NCI-H2107 (cell line): ENCODE data around the gene TSEN34.
"Not testable (repeated sequence)": the region's sequence is repeated elsewhere in the genome, so short reads cannot be mapped to it uniquely, and the experiment has no call there.

Experiments
- DNase-seq: peaks from one replicate; lab custom pipeline; 2025; lab: John Stamatoyannopoulos, UW

Gene TSEN34

GRCh38 chr19:54188215-54188871 lies 2.8 kb upstream of the TSEN34 start:
- DNase-seq = no peak

- DNase-seq = no peak
Measured at GRCh38 chr19:54189145-54189734, 1.9 kb upstream of the TSEN34 start, which contains the start of gene MBOAT7. MBOAT7 (minus strand) TSS chr19:54189580; CDS start chr19:54188508, 1,072 bp downstream.

DNA sequence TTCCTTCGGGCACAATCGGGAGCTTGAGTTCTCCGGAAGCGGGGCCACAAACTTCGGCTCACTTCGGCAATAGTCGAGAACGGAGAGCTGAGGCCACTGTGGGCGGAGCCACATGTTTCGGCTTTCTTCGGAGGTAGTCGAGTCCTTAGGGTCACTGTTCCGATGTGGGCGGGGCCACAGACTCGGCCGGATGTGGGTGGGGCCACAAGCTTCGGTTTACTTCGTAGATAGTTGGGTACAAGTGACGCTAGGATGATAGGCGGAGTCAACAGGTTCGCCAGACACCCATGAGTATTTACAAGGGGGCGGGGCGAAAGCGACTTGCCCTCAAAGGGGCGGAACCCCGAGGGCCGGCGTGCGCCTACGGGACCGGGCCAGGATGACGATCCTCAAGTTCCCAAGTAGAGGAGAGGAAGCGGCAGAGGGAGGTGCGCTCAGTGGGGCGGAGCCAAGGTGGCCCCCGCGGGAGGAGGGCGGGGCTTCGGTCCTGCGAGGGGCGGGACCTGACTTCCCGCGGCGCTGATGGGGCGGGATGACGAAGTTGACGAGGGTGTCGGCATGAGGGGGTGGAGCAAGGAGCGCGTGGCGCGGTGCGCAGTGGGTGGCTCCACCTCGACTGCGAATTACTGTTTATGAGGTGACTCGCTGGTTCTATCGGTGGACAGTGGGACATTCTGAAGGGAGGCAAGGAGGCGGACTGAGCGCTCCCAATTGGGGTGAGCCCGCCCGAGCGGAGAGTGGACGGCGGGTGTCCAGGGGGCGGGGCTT lies 1.2 kb upstream of the TSEN34 start:
- DNase-seq = peak; percentile 98

DNA sequence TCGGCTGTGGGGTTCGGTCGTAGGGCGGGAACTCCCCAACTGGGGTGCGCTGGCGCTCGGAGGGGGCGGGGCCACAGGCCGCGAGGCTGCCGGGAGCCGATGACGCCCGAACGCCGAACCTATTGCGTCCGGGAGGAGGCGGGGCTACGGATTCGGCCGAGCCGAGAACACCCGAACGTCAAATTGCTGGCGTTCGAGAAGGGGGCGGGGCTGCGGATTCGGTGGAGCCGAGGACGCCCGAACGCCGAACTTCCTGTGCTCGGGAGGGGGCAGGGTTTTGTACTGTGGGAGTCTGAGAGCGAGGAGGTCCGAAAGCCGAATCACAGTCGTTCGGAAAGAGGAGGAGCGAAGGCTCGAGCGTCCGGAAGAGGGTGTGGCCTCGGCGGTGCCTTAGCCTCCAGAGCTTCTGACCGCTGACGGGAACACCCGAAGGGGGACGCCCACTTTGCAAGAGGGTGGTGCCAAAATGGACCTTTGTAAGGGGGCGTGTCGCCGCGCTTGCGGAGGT lies 551 bp upstream of the TSEN34 start:
- peak; percentile 100 for DNase-seq

DNA sequence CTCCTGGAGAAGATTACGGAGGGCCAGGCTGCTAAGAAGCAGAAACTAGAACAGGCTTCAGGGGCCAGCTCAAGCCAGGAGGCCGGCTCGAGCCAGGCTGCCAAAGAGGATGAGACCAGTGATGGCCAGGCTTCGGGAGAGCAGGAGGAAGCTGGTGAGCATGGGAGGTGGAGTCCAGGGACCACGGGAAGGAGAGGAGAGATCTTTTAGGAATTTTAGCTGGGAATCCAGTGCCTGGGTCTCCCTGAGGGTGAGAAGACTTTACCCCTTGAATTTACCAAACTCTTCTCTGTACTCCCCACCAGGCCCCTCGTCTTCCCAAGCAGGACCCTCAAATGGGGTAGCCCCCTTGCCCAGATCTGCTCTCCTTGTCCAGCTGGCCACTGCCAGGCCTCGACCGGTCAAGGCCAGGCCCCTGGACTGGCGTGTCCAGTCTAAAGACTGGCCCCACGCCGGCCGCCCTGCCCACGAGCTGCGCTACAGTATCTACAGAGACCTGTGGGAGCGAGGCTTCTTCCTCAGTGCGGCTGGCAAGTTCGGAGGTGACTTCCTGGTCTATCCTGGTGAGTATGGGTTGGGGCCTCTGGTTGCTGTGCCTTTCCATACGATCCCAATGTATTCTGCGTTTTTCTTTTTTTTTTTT lies 824 bp downstream of the TSEN34 start:
- DNase-seq = no peak

- DNase-seq = no peak
Measured at GRCh38 chr19:54193011-54193410, 1.9 kb downstream of the TSEN34 start.

DNA sequence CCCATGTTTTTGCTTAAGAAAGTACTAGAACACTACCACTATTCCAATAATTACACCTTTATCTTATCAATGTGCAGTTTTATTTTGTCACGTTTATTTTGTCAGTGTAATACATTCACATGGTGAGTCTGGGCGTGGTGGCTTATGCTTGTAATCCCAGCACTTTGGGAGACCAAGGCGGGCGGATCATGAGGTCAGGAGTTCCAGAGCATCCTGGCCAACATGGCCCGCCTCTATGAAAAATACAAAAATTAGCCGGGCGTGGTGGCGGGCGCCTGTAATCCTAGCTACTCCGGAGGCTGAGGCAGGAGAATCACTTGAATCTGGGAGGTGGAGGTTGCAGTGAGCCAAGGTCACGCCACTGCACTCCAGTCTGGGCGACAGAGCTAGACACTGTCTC lies 3.4 kb downstream of the TSEN34 start:
- not testable (repeated sequence) for DNase-seq

DNA sequence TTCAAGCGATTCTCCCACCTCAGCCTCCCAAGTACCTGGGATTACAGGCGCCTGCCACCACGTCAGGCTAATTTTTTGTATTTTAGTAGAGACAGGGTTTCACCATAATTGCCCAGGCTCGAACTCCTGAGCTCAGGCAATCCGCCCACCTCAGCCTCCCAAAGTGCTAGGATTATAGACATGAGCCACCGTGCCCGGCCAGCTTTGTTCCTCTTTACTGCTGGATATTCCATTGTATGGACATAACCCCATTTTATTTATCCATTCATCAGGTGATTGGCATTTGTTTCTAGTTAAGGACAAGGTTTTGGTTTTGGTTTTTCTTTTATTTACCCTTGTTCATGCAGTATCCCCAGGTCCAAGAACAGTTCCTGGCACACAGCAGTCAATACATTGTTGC lies 5.4 kb downstream of the TSEN34 start:
- DNase-seq = no peak

GRCh38 chr19:54197121-54197520 lies 6.0 kb downstream of the TSEN34 start:
- no peak for DNase-seq

DNA sequence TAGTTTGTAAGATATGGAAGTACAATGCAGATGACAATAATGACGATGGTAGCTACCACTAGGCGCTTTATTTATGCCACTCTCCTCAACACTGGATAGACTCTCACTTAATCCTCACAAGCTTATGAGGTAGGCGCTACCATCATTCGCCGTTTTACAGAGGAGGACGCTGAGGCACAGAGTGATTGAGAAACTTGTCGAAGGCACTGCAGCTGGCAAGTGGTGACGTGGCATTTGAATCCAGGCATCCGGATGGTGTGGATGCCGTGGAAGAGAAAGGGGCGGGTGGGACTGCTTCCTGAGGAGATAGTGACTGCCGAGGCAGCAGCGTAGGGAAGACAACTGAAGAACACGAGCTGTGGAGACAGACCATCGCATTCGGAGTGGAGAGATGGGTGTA lies 8.3 kb downstream of the TSEN34 start:
- no peak for DNase-seq

- no peak for DNase-seq
Measured at GRCh38 chr19:54201172-54201701, 10.1 kb downstream of the TSEN34 start.

GRCh38 chr19:54201980-54202379 lies 10.9 kb downstream of the TSEN34 start:
- DNase-seq = no peak

- DNase-seq = no peak
Measured at GRCh38 chr19:54203151-54203611, 12.1 kb downstream of the TSEN34 start.

DNA sequence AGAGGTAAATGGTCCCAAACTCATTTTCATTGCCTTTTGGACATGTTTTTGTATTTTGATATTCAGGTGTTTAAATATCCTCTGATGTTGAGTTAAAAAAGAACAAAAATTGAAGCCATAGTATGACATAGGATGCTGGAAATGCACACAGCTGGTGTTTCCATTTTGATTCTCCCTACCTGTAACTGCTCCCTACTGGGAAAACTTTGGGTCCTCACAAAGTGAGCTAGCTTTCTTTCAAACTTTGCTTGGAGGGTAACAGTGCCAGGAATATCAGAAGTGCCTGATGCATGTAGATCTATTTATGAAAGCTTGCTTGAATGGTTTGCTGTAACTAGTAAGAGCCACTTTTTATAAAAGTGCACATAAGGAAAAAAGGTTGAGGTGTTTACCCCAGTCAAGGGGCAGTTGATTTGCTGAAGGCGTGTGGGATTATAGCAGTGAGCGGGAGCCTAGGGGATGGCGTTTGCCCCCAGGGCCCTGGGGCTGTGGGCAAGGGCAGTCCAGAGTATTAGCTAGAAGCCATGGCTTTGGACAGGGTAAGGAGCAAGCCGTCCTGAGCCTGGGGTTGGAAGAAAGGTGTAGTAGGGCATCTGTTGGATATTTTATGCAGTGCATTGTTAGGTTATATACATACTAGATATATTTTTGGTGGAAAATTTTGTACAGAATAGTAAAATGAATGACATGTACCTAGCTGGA lies 13.8 kb downstream of the TSEN34 start:
- DNase-seq = no peak

DNA sequence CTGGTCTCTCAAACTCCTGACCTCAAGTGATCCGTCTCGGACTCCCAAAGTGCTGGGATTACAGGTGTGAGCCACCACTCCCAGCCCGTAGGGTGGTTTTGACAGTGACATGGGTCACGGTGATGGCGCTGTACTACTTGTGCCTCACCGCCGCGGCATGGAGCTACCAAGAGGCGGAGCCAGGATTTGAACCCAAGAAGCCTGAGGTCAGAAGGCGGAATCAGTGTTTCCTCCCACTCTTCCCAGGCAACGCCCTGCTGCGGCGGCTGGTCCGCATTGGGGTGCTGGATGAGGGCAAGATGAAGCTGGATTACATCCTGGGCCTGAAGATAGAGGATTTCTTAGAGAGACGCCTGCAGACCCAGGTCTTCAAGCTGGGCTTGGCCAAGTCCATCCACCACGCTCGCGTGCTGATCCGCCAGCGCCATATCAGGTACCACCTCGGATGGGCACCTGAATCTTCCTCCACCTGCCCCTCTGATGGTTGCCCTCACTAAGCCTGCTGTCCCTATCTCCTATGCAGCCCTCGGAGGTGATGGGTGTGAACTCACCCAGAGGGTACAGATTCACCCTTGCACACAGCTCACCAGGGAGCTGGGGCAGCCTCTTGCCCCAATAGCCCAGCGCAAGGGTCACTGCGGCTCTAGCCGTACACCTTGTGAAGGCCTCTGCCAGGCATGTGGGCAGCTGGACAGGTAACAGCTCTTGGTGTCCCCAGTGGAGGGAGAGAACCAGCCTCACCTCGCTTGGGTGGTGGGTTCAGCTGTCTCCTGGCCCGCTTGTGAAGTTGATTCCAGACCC lies 15.1 kb downstream of the TSEN34 start:
- no peak for DNase-seq

DNA sequence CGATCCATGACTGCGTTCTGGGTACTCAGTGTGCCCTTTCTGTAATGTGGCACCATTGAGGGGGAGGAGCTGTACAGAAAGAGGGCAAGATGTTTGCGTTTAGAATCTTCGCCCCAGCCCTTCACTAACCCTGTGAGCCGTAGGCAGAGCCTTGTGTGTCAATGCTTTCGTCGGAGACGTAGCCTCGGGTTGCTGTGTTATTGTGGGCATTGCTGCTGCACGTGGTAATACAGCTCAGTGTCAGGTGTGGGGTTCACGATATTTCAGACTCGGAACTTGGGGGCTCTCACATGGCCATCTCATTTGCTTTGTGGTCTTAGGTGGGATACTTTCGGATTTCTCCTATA lies 15.7 kb downstream of the TSEN34 start:
- DNase-seq = no peak

GRCh38 chr19:54207193-54207592 lies 16.1 kb downstream of the TSEN34 start:
- DNase-seq = not testable (repeated sequence)

DNA sequence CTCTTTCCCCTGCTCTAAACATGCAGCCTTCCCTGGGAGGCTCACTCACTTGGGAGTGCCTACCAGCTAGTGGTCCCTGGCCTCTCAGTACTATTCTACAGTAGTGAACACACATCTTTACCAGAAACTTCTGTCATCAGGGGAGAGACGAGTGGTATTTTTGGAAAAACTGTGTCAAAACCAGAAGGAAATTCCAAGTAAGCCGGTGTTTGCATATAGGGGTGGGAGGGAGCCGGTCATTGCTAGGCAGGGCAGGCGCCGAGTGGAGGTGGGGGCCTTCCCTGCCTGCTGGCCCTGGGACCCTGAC lies 16.5 kb downstream of the TSEN34 start:
- no peak for DNase-seq

DNA sequence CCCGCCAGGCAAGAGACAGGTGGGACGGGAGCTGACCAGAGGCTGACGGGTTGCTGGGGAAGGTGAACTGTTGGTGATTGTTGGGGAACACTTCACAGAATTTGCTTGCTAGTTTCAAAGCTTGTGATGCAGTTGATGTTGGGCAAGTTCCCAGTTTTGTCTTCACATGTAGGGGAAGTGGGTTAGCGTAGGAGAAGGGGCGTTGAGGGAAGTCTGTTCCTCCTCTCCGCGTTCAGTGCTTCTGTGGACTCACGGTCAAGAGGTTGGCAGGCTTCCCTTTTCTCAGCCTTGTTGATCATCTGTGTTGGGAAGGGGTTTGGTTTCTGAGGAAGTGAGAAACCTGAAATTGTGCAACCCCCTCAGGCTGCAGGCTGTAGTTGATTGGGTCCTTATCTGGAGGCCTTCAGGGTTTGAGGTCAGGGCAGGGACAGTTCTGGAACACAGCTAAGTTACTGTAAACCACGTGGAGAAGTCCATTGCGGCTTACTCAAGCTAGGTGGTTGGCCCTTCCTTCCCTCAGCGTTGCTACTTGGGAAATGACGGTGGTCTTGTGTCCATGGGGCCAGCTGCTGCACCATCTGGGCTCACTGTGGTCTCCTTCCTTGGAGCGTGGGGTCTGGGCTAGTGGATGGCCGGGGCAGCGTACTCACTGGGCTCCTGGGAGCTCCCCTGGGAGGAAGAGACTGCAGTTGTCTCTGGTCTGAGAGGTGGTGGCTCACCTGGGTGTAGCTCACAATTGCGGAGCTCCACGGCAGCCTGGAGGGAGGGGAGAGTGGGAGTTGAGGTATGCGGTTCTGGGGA lies 17.1 kb downstream of the TSEN34 start:
- no peak for DNase-seq

GRCh38 chr19:54208784-54209057 lies 17.6 kb downstream of the TSEN34 start:
- DNase-seq = no peak
